Stimulated activated memory B cell treated with anti-CD40 and anti-IgM and Interleukin-4, amounts not matched to agents 10 μg/mL and 1 μg/mL and 100 μg/mL, for 72 hours (primary cell): Measurements from ENCODE around the gene EFCC1.

Source experiments
- ATAC-seq: fragments of 150-1000 bp; cut with Tn5 transposase; 2 replicates; pipeline ENCODE4 v1.10.0; 2021
- H3K27ac Mint-ChIP-seq: one replicate; pipeline ENCODE4 v1.8.0; 2022; ENCODE audit warnings: mild to moderate bottlenecking, mixed read lengths
- H3K27me3 Mint-ChIP-seq: one replicate; pipeline ENCODE4 v1.8.0; 2022; ENCODE audit warnings: mixed read lengths
- H3K36me3 Mint-ChIP-seq: one replicate; pipeline ENCODE4 v1.8.0; 2022; ENCODE audit warnings: mixed read lengths
- H3K4me1 Mint-ChIP-seq: one replicate; pipeline ENCODE4 v1.8.0; 2022; ENCODE audit warnings: mixed read lengths
- H3K4me3 Mint-ChIP-seq: one replicate; pipeline ENCODE4 v1.8.0; 2022; ENCODE audit warnings: mild to moderate bottlenecking, moderate library complexity, mixed read lengths
- H3K9me3 Mint-ChIP-seq: one replicate; pipeline ENCODE4 v1.8.0; 2022; ENCODE audit warnings: mixed read lengths

EFCC1 gene

DNA sequence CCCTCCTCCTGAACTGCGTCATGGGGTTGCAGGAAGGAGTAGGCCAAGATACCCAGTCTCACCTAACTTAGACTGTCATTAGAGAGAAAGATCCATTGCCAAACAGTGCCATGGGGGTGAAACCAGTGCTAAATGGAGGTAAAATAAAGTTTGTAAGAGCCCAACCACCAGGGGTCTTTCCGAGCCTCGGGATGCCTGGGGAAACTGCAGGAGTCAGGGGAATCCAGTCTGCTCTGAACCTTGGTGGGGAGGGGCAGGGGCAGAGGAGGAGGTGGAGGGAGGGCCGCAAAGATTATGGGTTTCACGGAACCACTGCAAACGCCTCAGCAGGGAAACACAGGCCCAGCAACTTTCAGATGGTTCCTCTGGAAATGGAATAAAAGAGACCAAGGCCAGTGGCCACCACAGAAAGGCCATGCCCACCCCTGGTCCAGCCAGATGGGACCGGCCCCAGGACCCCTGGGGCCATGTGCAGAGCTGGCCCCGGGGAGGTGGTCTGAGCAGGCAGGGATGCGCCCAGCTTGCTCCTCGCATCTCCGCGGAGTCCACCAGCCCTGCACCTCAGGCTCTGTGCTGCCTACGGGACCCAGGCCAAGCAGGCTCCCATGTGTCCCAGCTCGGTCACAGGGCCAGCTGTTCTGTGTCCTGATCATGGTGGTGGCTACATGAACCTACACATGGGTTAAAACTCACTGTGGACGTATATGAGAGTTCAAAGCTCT is 39.6 kb downstream of the EFCC1 start:
- Mint-ChIP-seq H3K27me3 (peaks cover 85% of the 10 kb centered on the region), H3K4me1 (no peaks in the 10 kb centered on the region), H3K9me3 (peaks cover 10% of the 10 kb centered on the region), H3K4me3 (no peak overlapping the region), H3K27ac (no peak overlapping the region), H3K36me3 (peaks cover 15% of the 10 kb centered on the region)
- ATAC-seq = no peak

DNA sequence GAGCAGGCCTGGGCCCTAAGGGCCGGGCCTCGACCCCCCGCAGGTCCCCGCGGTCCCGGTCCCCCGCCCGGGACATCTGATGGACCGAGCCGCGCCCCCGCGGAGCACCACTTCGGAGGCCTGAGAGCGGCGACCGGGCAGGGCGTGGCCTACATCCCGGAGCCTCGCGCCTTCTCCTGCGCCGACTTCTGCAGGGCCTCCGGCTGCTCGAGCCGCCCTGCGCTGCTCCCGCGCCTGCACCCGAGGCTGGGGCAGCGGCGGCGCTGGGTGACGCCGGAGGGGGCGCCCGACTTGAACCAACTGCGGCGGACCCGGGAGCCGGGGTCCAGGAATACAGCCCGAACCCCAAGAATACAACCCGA is 44.6 kb downstream of the EFCC1 start:
- ATAC-seq = peak; percentile 24
- H3K27ac Mint-ChIP-seq = no peak overlapping the region
- peaks cover 22% of the 10 kb centered on the region for H3K36me3 Mint-ChIP-seq
- no peaks in the 10 kb centered on the region for H3K4me1 Mint-ChIP-seq
- H3K9me3 Mint-ChIP-seq = peaks cover 15% of the 10 kb centered on the region
- H3K4me3 Mint-ChIP-seq = no peak overlapping the region
- H3K27me3 Mint-ChIP-seq = peaks cover 61% of the 10 kb centered on the region

DNA sequence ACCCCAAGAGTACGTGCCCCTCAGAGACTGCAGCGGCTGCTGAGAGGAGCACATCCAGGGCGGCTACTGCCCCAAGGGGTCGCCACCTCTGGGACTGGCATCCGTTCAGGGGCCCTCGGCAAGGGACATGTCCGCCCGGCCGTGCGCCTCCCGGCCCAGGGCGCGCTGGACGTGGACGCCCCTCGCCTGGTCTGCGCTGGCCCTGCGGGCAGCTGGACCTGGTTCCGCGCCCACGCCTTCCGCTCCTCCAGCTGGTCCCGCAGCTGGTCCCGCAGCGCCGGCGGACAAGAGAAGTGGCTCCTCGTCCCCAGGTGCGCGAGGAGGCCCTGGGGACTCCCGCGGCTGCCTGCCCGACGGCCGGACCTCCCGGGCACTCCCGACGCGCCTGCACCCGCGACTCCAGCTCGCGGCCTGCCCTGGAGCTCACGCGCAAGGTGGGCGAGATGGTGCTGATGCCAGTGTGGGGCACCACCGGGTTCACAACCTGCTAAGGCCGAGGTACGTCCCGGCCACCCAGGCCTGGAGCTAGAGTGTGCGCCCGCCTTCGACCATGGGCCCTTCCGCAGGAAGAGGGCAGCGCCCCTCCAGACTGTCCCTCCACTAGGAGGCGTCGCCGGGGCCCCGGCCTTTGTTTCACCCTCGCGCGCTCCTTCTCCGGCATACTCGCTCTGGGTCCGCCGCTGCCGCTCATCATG is 45.1 kb downstream of the EFCC1 start:
- H3K27ac Mint-ChIP-seq = no peak overlapping the region
- peaks cover 58% of the 10 kb centered on the region for H3K27me3 Mint-ChIP-seq
- peaks cover 22% of the 10 kb centered on the region for H3K36me3 Mint-ChIP-seq
- H3K4me1 Mint-ChIP-seq = no peaks in the 10 kb centered on the region
- ATAC-seq = peak; percentile 36
- peaks cover 15% of the 10 kb centered on the region for H3K9me3 Mint-ChIP-seq
- no peak overlapping the region for H3K4me3 Mint-ChIP-seq

DNA sequence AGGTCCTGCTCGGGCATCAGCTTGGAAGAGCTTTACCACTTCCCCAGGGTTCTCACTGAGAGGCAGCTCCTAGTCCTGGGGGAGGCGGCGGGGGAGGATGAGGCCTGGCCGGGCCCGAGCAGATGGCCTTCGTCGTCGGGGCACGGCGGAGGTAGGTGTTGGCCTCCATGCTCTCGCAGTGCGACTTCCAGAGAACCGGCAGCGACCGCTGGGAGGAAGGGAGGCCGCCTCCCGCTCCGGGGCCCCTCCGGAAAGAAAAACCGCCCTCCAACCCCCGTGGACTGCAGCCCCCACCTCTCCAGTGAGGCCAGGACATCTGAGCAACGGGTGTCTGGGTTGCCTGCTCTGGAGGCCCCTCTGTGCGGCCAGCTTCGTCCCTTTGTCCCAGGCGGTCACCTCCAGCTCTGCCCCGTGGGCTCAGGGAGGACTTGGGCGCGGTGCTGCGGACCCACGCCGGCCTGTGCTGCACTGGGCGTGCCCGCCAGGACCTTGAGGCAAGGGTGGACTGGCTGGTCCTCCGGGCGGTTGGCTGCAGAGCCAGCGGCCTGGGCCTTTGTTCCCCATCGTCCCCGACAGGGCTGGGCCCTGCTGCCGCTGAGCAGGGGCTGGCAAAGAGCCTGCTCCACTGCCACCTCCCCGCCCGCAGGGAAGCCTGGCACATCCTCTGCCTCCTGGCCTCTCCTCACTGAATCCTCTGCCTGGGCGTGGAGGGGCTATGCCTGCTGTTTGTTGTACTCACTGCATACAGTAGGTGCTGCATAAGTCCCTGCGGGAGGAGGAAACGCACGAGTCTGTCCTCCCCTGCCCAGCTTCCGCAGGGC is 45.8 kb downstream of the EFCC1 start:
- peaks cover 50% of the 10 kb centered on the region for H3K27me3 Mint-ChIP-seq
- H3K4me1 Mint-ChIP-seq = no peaks in the 10 kb centered on the region
- ATAC-seq = no peak
- peaks cover 15% of the 10 kb centered on the region for H3K9me3 Mint-ChIP-seq
- H3K36me3 Mint-ChIP-seq = peaks cover 22% of the 10 kb centered on the region
- no peak overlapping the region for H3K4me3 Mint-ChIP-seq
- H3K27ac Mint-ChIP-seq = no peak overlapping the region

DNA sequence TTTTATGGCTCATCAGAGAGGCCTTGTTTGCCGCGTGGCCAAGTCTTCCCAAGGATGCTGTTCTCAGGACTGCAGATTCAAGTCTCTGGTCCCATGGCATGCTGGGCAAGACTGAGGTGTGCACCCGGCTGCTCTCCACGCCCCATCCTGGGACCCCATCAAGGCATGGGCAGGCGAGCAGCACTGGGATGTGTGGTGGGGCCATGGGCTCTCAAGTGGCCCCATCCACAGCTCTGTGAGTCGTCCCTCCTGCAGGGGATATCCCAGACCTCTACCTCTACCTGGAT is 46.4 kb downstream of the EFCC1 start:
- no peak for ATAC-seq
- H3K27ac Mint-ChIP-seq = no peak overlapping the region
- peaks cover 45% of the 10 kb centered on the region for H3K27me3 Mint-ChIP-seq
- peaks cover 10% of the 10 kb centered on the region for H3K9me3 Mint-ChIP-seq
- H3K36me3 Mint-ChIP-seq = peaks cover 17% of the 10 kb centered on the region
- no peak overlapping the region for H3K4me3 Mint-ChIP-seq
- H3K4me1 Mint-ChIP-seq = no peaks in the 10 kb centered on the region

DNA sequence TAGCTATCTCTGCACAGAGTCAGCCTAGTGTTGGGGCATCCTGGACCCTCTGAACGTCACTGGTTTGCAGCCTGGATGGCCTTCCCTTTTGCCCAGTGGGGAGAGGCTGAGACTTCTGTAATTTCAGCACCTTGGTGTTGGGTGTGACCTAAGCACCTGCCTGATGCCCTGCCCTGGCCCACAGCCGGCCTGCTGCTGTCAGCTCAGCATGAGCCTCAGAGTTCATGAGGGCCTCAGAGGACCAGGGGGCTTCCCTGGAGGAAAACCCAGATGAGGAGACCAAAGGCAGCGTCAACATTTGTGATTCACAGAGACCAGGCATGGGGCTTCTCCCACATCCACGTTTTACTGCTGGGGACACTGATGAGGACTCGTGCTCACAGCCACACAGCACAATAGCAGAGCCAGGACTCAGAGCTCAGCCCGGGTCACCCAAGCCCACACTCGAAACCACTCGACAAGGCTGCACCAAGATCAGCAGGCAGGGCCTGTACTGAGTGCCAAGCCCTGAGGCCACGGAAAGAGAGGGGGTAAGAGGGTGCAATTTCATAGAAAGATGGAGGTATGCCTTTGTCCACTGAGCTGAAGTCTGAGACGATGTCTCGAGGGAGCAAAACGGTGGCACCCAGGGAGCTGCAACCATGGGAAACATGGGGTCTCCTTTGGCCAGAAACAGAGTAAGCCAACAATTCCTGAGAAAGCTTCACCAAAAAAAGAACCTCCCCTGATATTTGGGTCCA is 49.6 kb downstream of the EFCC1 start:
- H3K9me3 Mint-ChIP-seq = peaks cover 5% of the 10 kb centered on the region
- no peak overlapping the region for H3K27ac Mint-ChIP-seq
- H3K4me1 Mint-ChIP-seq = peaks cover 8% of the 10 kb centered on the region
- peaks cover 6% of the 10 kb centered on the region for H3K36me3 Mint-ChIP-seq
- H3K27me3 Mint-ChIP-seq = peaks cover 15% of the 10 kb centered on the region
- no peak for ATAC-seq
- no peak overlapping the region for H3K4me3 Mint-ChIP-seq

DNA sequence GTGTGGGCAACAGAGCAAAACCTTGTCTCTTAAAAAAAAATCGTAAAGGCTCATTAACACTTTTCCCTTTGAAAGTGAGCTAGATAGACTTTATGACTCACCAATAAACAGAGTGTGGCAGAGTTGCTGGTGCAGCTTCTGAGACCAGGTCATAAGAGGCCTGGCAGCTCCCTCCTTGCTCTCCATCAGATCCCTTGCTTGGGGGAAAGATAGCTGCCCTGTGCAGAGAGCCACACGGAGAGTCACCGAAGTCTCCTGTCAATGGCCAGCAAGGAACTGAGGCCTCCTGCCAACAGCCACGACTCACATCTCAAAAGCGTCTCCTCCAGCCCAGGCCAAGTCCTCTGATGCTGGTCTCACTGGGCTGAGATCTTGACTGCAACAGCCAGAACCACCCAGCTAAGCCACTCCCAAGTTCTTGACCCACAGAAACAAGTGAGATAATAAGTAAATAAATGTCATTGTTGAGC is 50.8 kb downstream of the EFCC1 start:
- Mint-ChIP-seq H3K27ac (no peak overlapping the region), H3K27me3 (peaks cover 23% of the 10 kb centered on the region), H3K9me3 (peaks cover 5% of the 10 kb centered on the region), H3K4me3 (no peak overlapping the region), H3K4me1 (peaks cover 8% of the 10 kb centered on the region), H3K36me3 (peaks cover 6% of the 10 kb centered on the region)
- no peak for ATAC-seq

DNA sequence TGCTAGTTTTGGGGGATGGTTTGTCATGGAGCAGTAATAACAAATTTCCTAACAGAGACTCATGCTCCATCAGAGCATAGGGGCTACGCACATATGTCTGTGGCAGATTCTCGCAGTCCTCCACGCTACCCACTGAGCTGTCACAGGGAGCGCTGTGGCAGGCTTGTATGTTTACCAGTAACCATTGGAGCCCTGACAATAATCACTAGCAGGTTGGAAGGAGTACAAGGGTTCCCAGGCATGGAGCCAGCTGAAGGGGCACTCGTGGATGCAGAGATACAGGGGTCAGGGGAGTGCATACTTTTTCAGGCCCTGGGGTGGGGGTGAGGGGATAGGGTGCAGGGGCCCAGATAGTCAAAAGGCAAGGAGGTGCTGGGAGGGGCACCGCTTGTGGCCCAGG is 51.6 kb downstream of the EFCC1 start:
- H3K9me3 Mint-ChIP-seq = peaks cover 5% of the 10 kb centered on the region
- peaks cover 8% of the 10 kb centered on the region for H3K4me1 Mint-ChIP-seq
- H3K4me3 Mint-ChIP-seq = no peak overlapping the region
- H3K27ac Mint-ChIP-seq = no peak overlapping the region
- H3K27me3 Mint-ChIP-seq = peaks cover 25% of the 10 kb centered on the region
- ATAC-seq = no peak
- H3K36me3 Mint-ChIP-seq = peaks cover 6% of the 10 kb centered on the region

DNA sequence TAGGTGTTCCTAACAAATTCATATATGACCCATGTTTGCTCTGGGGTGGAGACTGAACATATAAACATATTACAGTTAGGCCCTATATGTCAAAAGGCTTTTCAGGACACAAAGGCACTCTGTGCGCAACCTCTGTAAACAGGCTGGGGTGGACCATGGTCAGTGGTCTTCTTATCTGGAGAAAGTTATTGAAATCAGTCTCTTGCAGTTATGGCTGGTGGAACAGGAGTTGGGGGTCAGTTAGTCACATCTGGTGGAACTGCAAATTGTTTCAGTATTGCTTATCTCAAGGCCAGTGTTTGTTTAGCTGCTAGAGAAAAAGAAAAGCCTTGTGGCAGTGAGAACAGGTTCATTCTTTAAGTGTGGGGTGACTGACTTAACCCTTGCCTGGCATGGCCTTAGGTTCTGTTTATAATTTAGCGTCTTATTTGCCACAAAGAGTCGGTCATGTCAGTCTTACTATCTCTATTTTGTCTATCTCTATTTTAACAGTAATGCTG is 53.6 kb downstream of the EFCC1 start:
- H3K4me3 Mint-ChIP-seq = no peak overlapping the region
- peaks cover 16% of the 10 kb centered on the region for H3K4me1 Mint-ChIP-seq
- no peak for ATAC-seq
- no peaks in the 10 kb centered on the region for H3K9me3 Mint-ChIP-seq
- H3K27ac Mint-ChIP-seq = no peak overlapping the region
- H3K36me3 Mint-ChIP-seq = no peaks in the 10 kb centered on the region
- peaks cover 18% of the 10 kb centered on the region for H3K27me3 Mint-ChIP-seq

DNA sequence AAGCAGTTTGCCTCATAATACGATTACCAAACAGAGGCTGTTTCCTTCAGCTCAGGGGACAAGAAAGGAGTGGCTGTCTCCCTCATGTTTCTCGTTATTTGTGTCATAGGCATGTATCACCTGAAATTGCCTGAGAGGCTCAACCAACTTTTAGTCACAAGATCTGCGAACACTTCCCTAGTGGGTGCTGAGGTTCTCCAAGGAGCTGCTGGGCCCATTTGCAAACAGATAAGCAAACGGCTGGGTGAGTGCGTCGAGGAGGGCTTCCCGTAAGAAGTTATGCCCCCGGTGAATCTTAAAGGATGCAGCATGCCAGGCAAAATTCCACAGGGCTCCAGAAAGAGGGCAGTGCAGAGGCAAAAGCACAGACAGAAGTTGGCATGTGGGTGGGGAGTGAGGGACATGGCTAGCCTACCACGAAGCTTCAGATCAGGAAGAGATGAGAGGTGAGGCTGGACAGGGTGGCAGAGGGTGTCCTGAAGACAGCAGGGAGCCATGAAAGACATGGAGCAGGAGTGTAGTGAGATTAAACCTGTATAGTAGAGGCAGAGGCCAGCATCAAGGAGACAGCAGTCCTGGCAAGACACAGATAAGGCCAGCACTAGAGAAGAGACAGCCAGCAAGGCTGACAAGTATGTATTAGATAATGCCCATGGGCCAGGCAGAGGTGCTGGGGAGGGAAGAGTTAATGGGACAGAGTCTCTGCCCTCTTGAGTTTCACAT is 55.5 kb downstream of the EFCC1 start:
- peaks cover 37% of the 10 kb centered on the region for H3K27me3 Mint-ChIP-seq
- no peaks in the 10 kb centered on the region for H3K36me3 Mint-ChIP-seq
- H3K27ac Mint-ChIP-seq = no peak overlapping the region
- H3K4me3 Mint-ChIP-seq = no peak overlapping the region
- no peaks in the 10 kb centered on the region for H3K9me3 Mint-ChIP-seq
- ATAC-seq = no peak
- peaks cover 16% of the 10 kb centered on the region for H3K4me1 Mint-ChIP-seq

DNA sequence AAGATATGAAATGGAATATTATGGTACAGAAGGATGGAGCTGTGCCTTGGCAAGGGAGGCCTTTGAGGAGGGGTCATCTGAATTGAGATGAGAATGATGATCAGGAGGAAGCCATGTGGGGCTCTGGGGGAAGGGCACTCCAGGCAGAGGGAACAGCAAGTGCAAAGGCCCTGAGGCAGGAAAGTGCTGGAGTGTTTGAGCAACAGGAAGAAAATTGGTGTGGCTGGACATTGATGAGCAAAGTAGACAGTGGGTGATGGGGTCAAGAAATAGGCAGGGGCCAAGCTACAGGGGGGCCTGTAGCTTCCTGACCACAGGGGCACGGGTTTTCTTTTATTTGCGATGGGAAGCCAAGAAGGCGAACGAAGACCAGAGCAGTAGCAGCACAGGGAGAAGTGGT is 56.1 kb downstream of the EFCC1 start:
- Mint-ChIP-seq H3K9me3 (no peaks in the 10 kb centered on the region), H3K4me3 (no peak overlapping the region), H3K27ac (no peak overlapping the region), H3K36me3 (no peaks in the 10 kb centered on the region), H3K4me1 (peaks cover 16% of the 10 kb centered on the region), H3K27me3 (peaks cover 39% of the 10 kb centered on the region)
- no peak for ATAC-seq

DNA sequence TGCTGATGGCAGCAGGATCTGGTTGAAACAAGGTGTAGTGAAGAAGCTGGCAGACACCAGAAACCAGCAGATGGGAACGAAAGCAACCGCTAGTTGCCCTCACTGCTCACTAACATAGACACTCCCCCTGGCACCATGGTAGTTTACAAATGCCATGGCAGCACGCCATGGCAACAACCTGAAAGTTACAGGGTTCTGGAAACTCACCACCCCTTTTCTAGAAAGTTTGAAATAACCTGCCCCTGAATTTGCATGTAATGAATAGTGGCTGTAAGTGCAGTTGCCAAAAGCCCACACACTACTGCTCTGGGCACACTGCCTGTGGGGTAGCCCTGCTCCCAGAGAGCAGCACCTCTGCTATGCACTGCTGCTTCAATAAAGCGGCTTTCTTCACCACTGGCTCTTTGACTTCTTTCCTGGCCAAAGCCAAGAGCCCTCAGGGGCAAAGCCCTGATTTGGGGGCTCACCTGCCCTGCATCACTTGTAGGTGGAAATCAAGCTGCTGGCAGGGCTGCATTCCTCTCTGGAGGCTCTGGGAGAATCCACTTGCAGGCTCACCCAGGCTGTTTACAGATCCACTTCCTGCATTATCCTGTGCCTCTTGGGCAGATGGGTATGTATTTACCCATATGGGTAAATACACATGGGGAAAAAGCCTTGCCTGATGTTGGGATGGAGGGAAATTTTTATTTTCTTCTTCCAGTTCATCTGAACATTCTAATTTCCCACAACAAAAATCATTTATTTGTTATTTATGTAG is 57.5 kb downstream of the EFCC1 start:
- Mint-ChIP-seq H3K9me3 (no peaks in the 10 kb centered on the region), H3K27me3 (peaks cover 51% of the 10 kb centered on the region), H3K27ac (no peak overlapping the region), H3K4me1 (peaks cover 11% of the 10 kb centered on the region), H3K36me3 (no peaks in the 10 kb centered on the region), H3K4me3 (no peak overlapping the region)
- peak; percentile 61 for ATAC-seq

DNA sequence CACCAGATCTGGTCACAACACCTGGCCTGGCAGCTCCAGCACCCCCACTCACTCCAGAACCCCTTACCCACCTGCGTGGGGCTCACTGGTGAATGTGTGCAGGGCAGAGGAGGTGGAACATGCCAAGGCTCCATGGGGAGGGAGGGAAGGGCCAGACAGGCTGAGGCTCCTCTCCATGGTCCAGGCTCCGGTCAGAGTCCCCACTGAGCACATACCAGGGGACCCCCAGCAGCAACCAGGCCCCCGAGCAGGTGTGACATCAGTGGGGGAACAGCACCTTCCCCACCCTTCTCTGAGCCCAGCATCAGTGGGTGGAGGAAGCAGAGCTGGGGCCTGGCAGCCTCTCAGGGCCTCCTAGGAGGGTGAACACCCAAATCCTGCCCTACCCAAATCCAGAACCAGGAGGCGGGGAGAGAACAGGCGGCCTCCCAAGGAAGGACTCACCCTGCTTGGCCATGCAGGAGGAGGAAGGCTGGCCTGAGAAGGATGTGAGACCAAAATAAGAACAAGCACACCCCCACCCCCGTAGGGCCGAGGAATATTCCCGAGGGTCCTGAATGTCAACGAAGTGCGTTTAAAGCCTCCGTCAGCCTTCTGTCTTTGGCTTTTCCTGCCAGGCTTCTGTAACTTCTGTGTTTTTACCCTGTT is 58.3 kb downstream of the EFCC1 start:
- ATAC-seq = no peak
- no peak overlapping the region for H3K4me3 Mint-ChIP-seq
- no peak overlapping the region for H3K27ac Mint-ChIP-seq
- H3K4me1 Mint-ChIP-seq = peaks cover 8% of the 10 kb centered on the region
- H3K27me3 Mint-ChIP-seq = peaks cover 54% of the 10 kb centered on the region
- H3K36me3 Mint-ChIP-seq = no peaks in the 10 kb centered on the region
- H3K9me3 Mint-ChIP-seq = no peaks in the 10 kb centered on the region
